HUES64 (cell line): ENCODE results near the gene SART1.
A peak's percentile ranks its signal among the peaks of the same experiment; 100 is the strongest.
"Not testable (repeated sequence)": the region's sequence is repeated elsewhere in the genome, so short reads cannot be mapped to it uniquely, and the experiment has no call there.

Experiments used
- H3K27ac ChIP-seq: 2 replicates; pipeline ENCODE4 v1.7.0; 2013; ENCODE audit warnings: low read depth, low read length, inconsistent platforms
- H3K27me3 ChIP-seq: 2 replicates; pipeline ENCODE4 v1.6.1; 2013; ENCODE audit warnings: mild to moderate bottlenecking, low read length; ENCODE audit not compliant: insufficient read depth
- H3K36me3 ChIP-seq: 2 replicates; pipeline ENCODE4 v1.6.1; 2013; ENCODE audit warnings: mild to moderate bottlenecking, low read length; ENCODE audit not compliant: insufficient read depth
- H3K4me1 ChIP-seq: 2 replicates; pipeline ENCODE4 v1.6.1; 2013; ENCODE audit warnings: mild to moderate bottlenecking, low read length, moderate library complexity; ENCODE audit not compliant: insufficient read depth
- H3K4me3 ChIP-seq: 2 replicates; pipeline ENCODE4 v1.5.1; 2013; ENCODE audit warnings: mild to moderate bottlenecking, low read length, moderate library complexity
- H3K9ac ChIP-seq: 2 replicates; pipeline ENCODE4 v1.6.1; 2013; ENCODE audit warnings: mild to moderate bottlenecking, low read depth, low read length
- H3K9me3 ChIP-seq: 2 replicates; pipeline ENCODE4 v1.6.1; 2013; ENCODE audit warnings: low read depth, low read length; ENCODE audit not compliant: insufficient read depth
- WGBS: fragments of 150-250, 120-280 bp; methylation state at CpG from one replicate; pipeline ENCODE4 v1.1.7; 2013; ENCODE audit warnings: missing lambda C conversion rate; 5-methylcytosine and 5-hydroxymethylcytosine counted together

SART1 gene

GRCh38 chr11:65937766-65938165 is 23.8 kb upstream of the SART1 start:
- Histone ChIP-seq H3K36me3 (no peaks in the 10 kb centered on the region), H3K27ac (no peak overlapping the region), H3K9ac (no peak overlapping the region), H3K4me3 (no peak overlapping the region), H3K27me3 (no peaks in the 10 kb centered on the region), H3K9me3 (no peaks in the 10 kb centered on the region), H3K4me1 (peaks cover 3% of the 10 kb centered on the region; the same call in 1 of the 2 replicates)
- whole genome bisulfite sequencing: 76% methylated on average over 4 of the region's 4 CpGs

GRCh38 chr11:65941720-65942310 is 19.7 kb upstream of the SART1 start:
- Histone ChIP-seq H3K27ac (no peak overlapping the region), H3K27me3 (no peaks in the 10 kb centered on the region), H3K36me3 (no peaks in the 10 kb centered on the region), H3K4me3 (no peak overlapping the region), H3K4me1 (peaks cover 6% of the 10 kb centered on the region), H3K9me3 (no peaks in the 10 kb centered on the region), H3K9ac (no peak overlapping the region)
- WGBS: 83% methylated on average over 9 of the region's 9 CpGs

- Histone ChIP-seq H3K4me3 (no peak overlapping the region), H3K4me1 (peaks cover 9% of the 10 kb centered on the region), H3K27ac (no peak overlapping the region), H3K9me3 (no peaks in the 10 kb centered on the region), H3K36me3 (no peaks in the 10 kb centered on the region), H3K9ac (no peak overlapping the region), H3K27me3 (no peaks in the 10 kb centered on the region)
- WGBS: 90% methylated on average over 7 of the region's 7 CpGs
Observed at GRCh38 chr11:65942531-65942930, 19.0 kb upstream of the SART1 start.

GRCh38 chr11:65944191-65944590 is 17.3 kb upstream of the SART1 start:
- Histone ChIP-seq H3K9me3 (no peaks in the 10 kb centered on the region), H3K36me3 (no peaks in the 10 kb centered on the region), H3K4me1 (peaks cover 9% of the 10 kb centered on the region), H3K27ac (no peak overlapping the region), H3K9ac (no peak overlapping the region), H3K4me3 (no peak overlapping the region), H3K27me3 (no peaks in the 10 kb centered on the region)
- 93% methylated on average over 8 of the region's 8 CpGs for WGBS

GRCh38 chr11:65944767-65945166 is 16.8 kb upstream of the SART1 start:
- 90% methylated on average over 8 of the region's 8 CpGs for WGBS
- H3K9me3 ChIP-seq: no peaks in the 10 kb centered on the region
- no peaks in the 10 kb centered on the region for H3K27me3 ChIP-seq
- H3K4me1 ChIP-seq: peaks cover 9% of the 10 kb centered on the region
- H3K9ac ChIP-seq: no peak overlapping the region
- no peaks in the 10 kb centered on the region for H3K36me3 ChIP-seq
- H3K27ac ChIP-seq: no peak overlapping the region
- H3K4me3 ChIP-seq: no peak overlapping the region

GRCh38 chr11:65945430-65945911 is 16.1 kb upstream of the SART1 start, which contains the start of gene TSGA10IP:
TSS of gene TSGA10IP (plus strand) at chr11:65945480. CDS start at chr11:65945676, 196 bp downstream.
- no peaks in the 10 kb centered on the region for H3K27me3 ChIP-seq
- 16% methylated on average over 13 of the region's 13 CpGs for WGBS
- H3K36me3 ChIP-seq: no peaks in the 10 kb centered on the region
- H3K9me3 ChIP-seq: no peaks in the 10 kb centered on the region
- H3K4me1 ChIP-seq: peaks cover 9% of the 10 kb centered on the region
- peak within 1 kb of the TSS; percentile 39 for H3K4me3 ChIP-seq
- H3K27ac ChIP-seq: peak within 1 kb of the TSS; percentile 87
- H3K9ac ChIP-seq: peak within 1 kb of the TSS; percentile 48; the same call in 1 of the 2 replicates

GRCh38 chr11:65945941-65946558 is 15.5 kb upstream of the SART1 start:
- 45% methylated on average over 11 of the region's 11 CpGs for WGBS
- Histone ChIP-seq H3K9ac (peak overlapping the region; percentile 48; the same call in 1 of the 2 replicates), H3K27me3 (no peaks in the 10 kb centered on the region), H3K4me1 (peaks cover 9% of the 10 kb centered on the region), H3K9me3 (no peaks in the 10 kb centered on the region), H3K27ac (peak overlapping the region; percentile 87), H3K4me3 (peak overlapping the region; percentile 39), H3K36me3 (no peaks in the 10 kb centered on the region)

- Histone ChIP-seq H3K36me3 (no peaks in the 10 kb centered on the region), H3K9me3 (no peaks in the 10 kb centered on the region), H3K27ac (peak overlapping the region; percentile 49; the same call in 1 of the 2 replicates), H3K27me3 (no peaks in the 10 kb centered on the region), H3K4me3 (no peak overlapping the region; the same call in 1 of the 2 replicates), H3K4me1 (peaks cover 9% of the 10 kb centered on the region), H3K9ac (peak overlapping the region; percentile 8; the same call in 1 of the 2 replicates)
- WGBS: 91% methylated on average over 4 of the region's 4 CpGs
Observed at GRCh38 chr11:65946655-65947054, 14.9 kb upstream of the SART1 start.

- Histone ChIP-seq H3K9ac (peak overlapping the region; percentile 8; the same call in 1 of the 2 replicates), H3K4me1 (peaks cover 9% of the 10 kb centered on the region), H3K27ac (no peak overlapping the region), H3K27me3 (no peaks in the 10 kb centered on the region), H3K36me3 (no peaks in the 10 kb centered on the region), H3K9me3 (no peaks in the 10 kb centered on the region), H3K4me3 (no peak overlapping the region)
- WGBS: 82% methylated on average over 13 of the region's 13 CpGs
Observed at GRCh38 chr11:65947133-65947532, 14.4 kb upstream of the SART1 start.

GRCh38 chr11:65947603-65948125 is 13.9 kb upstream of the SART1 start:
- Histone ChIP-seq H3K4me3 (no peak overlapping the region), H3K4me1 (peaks cover 9% of the 10 kb centered on the region), H3K27me3 (no peaks in the 10 kb centered on the region), H3K36me3 (no peaks in the 10 kb centered on the region), H3K9ac (no peak overlapping the region), H3K9me3 (no peaks in the 10 kb centered on the region), H3K27ac (no peak overlapping the region)
- 93% methylated on average over 12 of the region's 12 CpGs for WGBS

- H3K27ac ChIP-seq, H3K4me1 ChIP-seq, H3K4me3 ChIP-seq, H3K27me3 ChIP-seq, H3K9ac ChIP-seq, H3K36me3 ChIP-seq, H3K9me3 ChIP-seq: not testable (repeated sequence)
- 96% methylated on average over 4 of the region's 5 CpGs for WGBS
Observed at GRCh38 chr11:65950711-65951110, 10.8 kb upstream of the SART1 start.
